GM21529 (cell line): Measurements from ENCODE around the gene MEF2D.

Experiments
- ATAC-seq: cut with Tn5 transposase; IDR thresholded peaks from one replicate; pipeline ENCODE4 v1.9.1; 2021; ENCODE audit not compliant: unreplicated experiment

Gene MEF2D

GRCh38 chr1:156471496-156472490, 28.8 kb downstream of the MEF2D start:
- no peak for ATAC-seq

- no peak for ATAC-seq
These were observed 30.1 kb downstream of the MEF2D start for GRCh38 chr1:156470473-156470872.

- no peak for ATAC-seq
These were observed 31.8 kb downstream of the MEF2D start for GRCh38 chr1:156468693-156469345.

- no peak for ATAC-seq
These were observed 32.7 kb downstream of the MEF2D start for GRCh38 chr1:156467906-156468305.

GRCh38 chr1:156467385-156467784, 33.2 kb downstream of the MEF2D start:
- no peak for ATAC-seq

GRCh38 chr1:156465747-156466365, 34.7 kb downstream of the MEF2D start:
- no peak for ATAC-seq

GRCh38 chr1:156464825-156465452, 35.6 kb downstream of the MEF2D start:
- no peak for ATAC-seq

GRCh38 chr1:156464335-156464734, 36.2 kb downstream of the MEF2D start:
- ATAC-seq = no peak

- ATAC-seq = no peak
These were observed 36.7 kb downstream of the MEF2D start for GRCh38 chr1:156463874-156464273.

GRCh38 chr1:156462954-156463795, 37.4 kb downstream of the MEF2D start:
- no peak for ATAC-seq

GRCh38 chr1:156461781-156462647, 38.6 kb downstream of the MEF2D start:
- ATAC-seq = no peak

GRCh38 chr1:156461109-156461508, 39.5 kb downstream of the MEF2D start:
- ATAC-seq = no peak

- no peak for ATAC-seq
These were observed 40.0 kb downstream of the MEF2D start for GRCh38 chr1:156460525-156460924.

- no peak for ATAC-seq
These were observed 42.4 kb downstream of the MEF2D start for GRCh38 chr1:156458181-156458503.

GRCh38 chr1:156456625-156457465, 43.7 kb downstream of the MEF2D start:
- peak; percentile 74 for ATAC-seq

- no peak for ATAC-seq
These were observed 45.2 kb downstream of the MEF2D start for GRCh38 chr1:156455362-156455761.

GRCh38 chr1:156452907-156453306, 47.7 kb downstream of the MEF2D start:
- no peak for ATAC-seq

- ATAC-seq = no peak
These were observed 48.9 kb downstream of the MEF2D start for GRCh38 chr1:156451505-156452160.
